ENCODE data around the gene RPS6KC1. TPM values are rescaled to one million over a fixed set of nuclear protein-coding genes. Genes with fewer than 3 reads are reported as not detected.

The RPS6KC1 gene
- polyA plus RNA-seq, 1 donor (not counting 4 experiments of a cell fraction or from before 2014, with no cell fraction given), result 13.0 TPM

- TF ChIP-seq EZH2 (IDR thresholded peaks at IDR 0.05; ENCODE audit: low read length) (no peak), CTCF (optimal IDR thresholded peaks at IDR 0.05 in 1 of 3, IDR thresholded peaks at IDR 0.05 in 1 of 3, conservative IDR thresholded peaks at IDR 0.05 in 1 of 3; ENCODE audit: extremely low read depth in 1 of 3, insufficient read depth in 2 of 3, low read length in 3 of 3) (no peak)
- Histone ChIP-seq H3K79me2 (ENCODE audit: control insufficient read depth, insufficient read depth, low read length) (no peaks in the 10 kb centered on the region), H3K4me1 (ENCODE audit: control insufficient read depth, extremely low read depth, insufficient read depth, low read length) (no peaks in the 10 kb centered on the region), H2AFZ (ENCODE audit: control insufficient read depth, low read length) (no peak overlapping the region), H3K4me3 (ENCODE audit: control insufficient read depth in 2 of 3, extremely low read depth in 1 of 3, insufficient read depth in 2 of 3, low read depth in 1 of 3, low read length in 3 of 3) (no peak overlapping the region), H3K9me1 (ENCODE audit: control insufficient read depth, extremely low read depth, insufficient read depth, low read length) (no peaks in the 10 kb centered on the region), H3K9ac (ENCODE audit: control insufficient read depth, extremely low read depth, insufficient read depth, low read length) (no peak overlapping the region), H3K4me2 (ENCODE audit: control insufficient read depth, extremely low read depth, insufficient read depth, low read depth, low read length) (no peak overlapping the region), H3K27ac (ENCODE audit: control insufficient read depth, insufficient read depth, low read length) (no peak overlapping the region), H3K27me3 (ENCODE audit: control insufficient read depth, extremely low read depth, insufficient read depth, low read length) (no peaks in the 10 kb centered on the region), H4K20me1 (ENCODE audit: control insufficient read depth, extremely low read depth, insufficient read depth, low read length) (no peaks in the 10 kb centered on the region), H3K36me3 (ENCODE audit: control insufficient read depth in 2 of 2, extremely low read depth in 1 of 2, insufficient read depth in 2 of 2, low read length in 2 of 2) (no peaks in the 10 kb centered on the region), H3K9me3 (ENCODE audit: control insufficient read depth, low read depth, low read length) (no peaks in the 10 kb centered on the region)
- FAIRE-seq (no peak), DNase-seq (ENCODE audit: low read depth, low spot score) (no peak)
- dilution Hi-C loops (cut with MboI; ENCODE audit: extremely low pct_ligation_motif_present, low sequenced_read_pairs), result no loop called here
These were observed 209.5 kb downstream of the RPS6KC1 start for GRCh38 chr1:213260311-213261075.

GRCh38 chr1:213264531-213264930 lies 213.5 kb downstream of the RPS6KC1 start:
- H3K27me3 ChIP-seq (ENCODE audit: control insufficient read depth, extremely low read depth, insufficient read depth, low read length), result no peaks in the 10 kb centered on the region
- TF ChIP-seq EZH2 (IDR thresholded peaks at IDR 0.05; ENCODE audit: low read length) (no peak), CTCF (optimal IDR thresholded peaks at IDR 0.05 in 1 of 3, IDR thresholded peaks at IDR 0.05 in 1 of 3, conservative IDR thresholded peaks at IDR 0.05 in 1 of 3; ENCODE audit: extremely low read depth in 1 of 3, insufficient read depth in 2 of 3, low read length in 3 of 3) (no peak)
- no peaks in the 10 kb centered on the region for H4K20me1 ChIP-seq (ENCODE audit: control insufficient read depth, extremely low read depth, insufficient read depth, low read length)
- dilution Hi-C loops (cut with MboI; ENCODE audit: extremely low pct_ligation_motif_present, low sequenced_read_pairs), result no loop called here
- no peak overlapping the region for H3K4me3 ChIP-seq (ENCODE audit: control insufficient read depth in 2 of 3, extremely low read depth in 1 of 3, insufficient read depth in 2 of 3, low read depth in 1 of 3, low read length in 3 of 3)
- DNase-seq (ENCODE audit: low read depth, low spot score) (no peak), FAIRE-seq (no peak)
- no peak overlapping the region for H3K9ac ChIP-seq (ENCODE audit: control insufficient read depth, extremely low read depth, insufficient read depth, low read length)
- H3K36me3 ChIP-seq (ENCODE audit: control insufficient read depth in 2 of 2, extremely low read depth in 1 of 2, insufficient read depth in 2 of 2, low read length in 2 of 2), result no peaks in the 10 kb centered on the region
- H3K4me1 ChIP-seq (ENCODE audit: control insufficient read depth, extremely low read depth, insufficient read depth, low read length), result no peaks in the 10 kb centered on the region
- H3K9me3 ChIP-seq (ENCODE audit: control insufficient read depth, low read depth, low read length), result no peaks in the 10 kb centered on the region
- no peaks in the 10 kb centered on the region for H3K9me1 ChIP-seq (ENCODE audit: control insufficient read depth, extremely low read depth, insufficient read depth, low read length)
- no peak overlapping the region for H2AFZ ChIP-seq (ENCODE audit: control insufficient read depth, low read length)
- no peak overlapping the region for H3K27ac ChIP-seq (ENCODE audit: control insufficient read depth, insufficient read depth, low read length)
- no peaks in the 10 kb centered on the region for H3K79me2 ChIP-seq (ENCODE audit: control insufficient read depth, insufficient read depth, low read length)
- no peak overlapping the region for H3K4me2 ChIP-seq (ENCODE audit: control insufficient read depth, extremely low read depth, insufficient read depth, low read depth, low read length)

Measured in keratinocyte (primary cell).